Stimulated activated CD4-positive, alpha-beta T cell treated with anti-CD3 and anti-CD28 coated beads, Interleukin-4, amount 100 ng/mL, for 4 hours (primary cell): Measurements from ENCODE around the gene PDE8A.

Source experiments
- DNase-seq, 2 experiments: peaks; one replicate each; pipeline ENCODE4 v3.0.0-alpha.2; 2020

The PDE8A gene

GRCh38 chr15:85097250-85097649, 115.6 kb downstream of the PDE8A start:
- DNase-seq: no peak

- no peak for DNase-seq
Measured at GRCh38 chr15:85097725-85098124, 116.1 kb downstream of the PDE8A start.

DNA sequence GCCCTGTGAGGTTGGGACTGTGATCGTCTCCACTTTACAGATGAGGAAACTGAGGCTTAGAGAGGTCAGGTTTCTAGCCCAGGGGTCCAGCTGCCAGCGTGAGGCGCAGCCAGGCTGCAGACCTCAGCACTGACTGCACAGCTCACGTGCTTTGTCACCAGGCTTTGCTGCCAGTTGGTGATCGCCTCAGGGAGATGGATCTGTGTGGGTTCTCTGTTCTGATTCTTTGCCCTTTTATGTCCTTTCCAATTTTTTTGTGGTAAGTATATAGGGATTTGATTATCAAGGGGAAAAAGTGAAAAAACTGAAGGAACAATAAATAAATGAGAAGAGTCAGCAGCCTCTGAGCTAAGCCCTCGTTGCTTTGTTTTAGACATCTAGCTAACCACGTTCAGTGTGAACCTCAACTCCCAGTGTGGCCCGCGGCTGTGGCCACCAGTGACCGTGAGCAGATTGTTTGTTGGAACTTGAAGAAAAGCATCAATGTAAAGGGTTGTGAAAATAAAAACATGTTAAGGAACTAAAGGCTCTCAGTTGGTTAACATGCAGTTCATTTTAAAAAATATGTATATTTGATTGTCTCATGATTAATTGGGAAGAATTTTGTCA, 117.6 kb downstream of the PDE8A start:
- no peak for DNase-seq

- peak in 1 of 2 experiments; percentile 2 for DNase-seq
Measured at GRCh38 chr15:85100186-85100937, 118.7 kb downstream of the PDE8A start.

- no peak for DNase-seq
Measured at GRCh38 chr15:85104584-85104983, 122.9 kb downstream of the PDE8A start.

- no peak for DNase-seq
Measured at GRCh38 chr15:85108136-85108535, 126.5 kb downstream of the PDE8A start.

GRCh38 chr15:85109333-85109732, 127.7 kb downstream of the PDE8A start:
- no peak for DNase-seq

GRCh38 chr15:85112997-85113396, 131.3 kb downstream of the PDE8A start:
- DNase-seq: no peak

- DNase-seq: no peak
Measured at GRCh38 chr15:85114886-85115285, 133.2 kb downstream of the PDE8A start.

DNA sequence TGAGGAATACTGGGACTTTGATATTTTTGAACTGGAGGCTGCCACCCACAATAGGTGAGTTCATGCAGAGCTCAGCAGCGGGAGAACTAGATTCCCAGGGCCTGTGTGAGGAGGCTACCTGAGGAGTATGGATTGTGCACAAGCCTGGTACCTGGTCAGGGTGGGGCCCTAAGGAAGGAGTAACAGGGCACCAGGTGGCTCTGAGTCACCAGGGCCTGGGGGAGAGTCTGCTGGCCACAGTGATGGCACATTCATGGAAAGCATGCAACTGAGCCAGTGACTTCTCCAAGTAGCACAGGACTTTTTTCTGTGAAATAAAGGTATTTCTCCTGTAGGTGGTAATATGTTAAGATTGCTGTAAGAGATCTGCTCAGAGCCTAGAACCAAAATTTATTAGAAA, 134.4 kb downstream of the PDE8A start:
- no peak for DNase-seq

- DNase-seq: no peak
Measured at GRCh38 chr15:85116494-85116893, 134.8 kb downstream of the PDE8A start.

DNA sequence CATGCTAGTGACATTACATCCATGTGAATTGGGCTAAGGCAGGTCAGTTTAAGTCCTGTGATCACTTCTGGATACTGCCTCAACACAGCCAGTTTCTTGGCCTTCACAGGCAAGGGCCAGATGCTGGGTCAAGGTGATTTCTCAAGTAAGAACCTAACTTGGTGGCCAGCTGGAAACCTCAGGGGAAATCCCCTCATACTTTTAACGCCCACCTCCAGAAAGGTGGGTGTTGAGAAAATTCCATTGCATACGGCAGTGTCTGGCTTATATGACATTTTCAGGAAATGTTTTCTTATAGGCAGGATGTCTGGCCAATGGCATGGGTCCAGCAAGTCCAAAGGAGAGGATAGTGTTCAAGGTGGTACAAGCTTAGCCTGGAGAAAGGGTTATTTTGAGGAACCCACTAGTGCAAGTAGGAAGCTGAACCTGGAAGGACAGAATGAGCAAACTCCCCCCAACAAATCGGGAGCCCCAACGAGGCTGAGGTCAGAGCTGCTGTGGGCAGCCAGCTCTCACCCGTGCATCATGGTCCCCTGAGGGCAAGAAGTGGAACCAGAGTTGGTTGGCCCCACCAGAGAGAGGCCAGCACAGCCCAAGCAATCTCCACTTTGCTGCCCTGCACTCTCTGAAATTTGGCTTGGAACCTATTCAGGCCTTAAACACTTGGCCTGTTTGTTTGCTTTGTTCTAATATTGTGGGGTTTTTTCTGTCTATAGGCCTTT, 135.4 kb downstream of the PDE8A start:
- DNase-seq: no peak

DNA sequence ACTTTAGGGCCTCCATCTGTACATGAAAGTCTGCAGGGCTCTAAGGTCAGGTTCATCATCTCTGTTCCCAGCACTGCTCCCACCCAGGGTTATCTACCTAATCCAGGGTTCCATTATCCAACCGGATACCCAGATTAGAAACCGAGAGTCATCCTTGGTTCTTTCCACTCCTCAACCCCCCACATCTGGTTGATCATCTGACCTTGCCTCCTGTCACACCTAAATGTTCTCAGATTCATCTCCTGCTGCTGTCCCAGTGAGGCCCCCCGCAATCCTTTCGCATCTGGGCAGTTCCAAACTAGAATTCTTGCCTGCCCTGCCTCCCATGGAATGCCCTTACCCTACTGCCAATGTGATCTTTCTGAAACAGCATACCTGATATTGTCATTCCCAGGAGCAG, 136.5 kb downstream of the PDE8A start:
- no peak for DNase-seq

- no peak for DNase-seq
Measured at GRCh38 chr15:85118581-85118980, 136.9 kb downstream of the PDE8A start.

DNA sequence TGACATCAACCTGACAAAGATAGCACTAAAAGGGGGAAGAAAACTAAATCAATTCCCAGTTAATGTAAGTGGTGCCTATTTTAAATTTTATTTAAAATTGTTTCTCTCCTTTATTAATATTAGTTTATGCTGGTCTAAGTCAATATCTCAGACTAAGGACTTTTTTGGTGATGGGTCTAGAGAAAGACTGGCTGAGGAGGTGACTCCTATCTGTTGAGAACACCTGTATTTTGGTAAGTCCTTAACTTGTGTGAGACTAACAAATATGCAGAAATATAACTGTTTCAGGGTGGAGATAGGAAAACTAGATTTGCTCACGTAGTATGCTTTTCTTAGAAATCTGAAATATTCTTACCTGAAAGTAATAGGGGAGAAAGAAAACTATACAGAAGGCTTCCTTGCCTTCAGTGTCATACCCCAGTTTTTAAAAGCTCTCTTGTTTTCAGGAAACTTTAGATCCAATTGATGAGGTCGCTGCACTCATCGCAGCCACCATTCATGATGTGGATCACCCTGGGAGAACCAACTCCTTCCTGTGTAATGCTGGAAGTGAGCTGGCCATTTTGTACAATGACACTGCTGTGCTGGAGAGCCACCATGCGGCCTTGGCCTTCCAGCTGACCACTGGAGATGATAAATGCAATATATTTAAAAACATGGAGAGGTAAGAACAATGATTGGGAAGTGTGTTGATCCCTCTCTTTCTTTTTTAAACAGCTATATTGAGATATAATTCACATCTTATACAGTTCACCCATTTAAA, 138.9 kb downstream of the PDE8A start:
- no peak for DNase-seq

DNA sequence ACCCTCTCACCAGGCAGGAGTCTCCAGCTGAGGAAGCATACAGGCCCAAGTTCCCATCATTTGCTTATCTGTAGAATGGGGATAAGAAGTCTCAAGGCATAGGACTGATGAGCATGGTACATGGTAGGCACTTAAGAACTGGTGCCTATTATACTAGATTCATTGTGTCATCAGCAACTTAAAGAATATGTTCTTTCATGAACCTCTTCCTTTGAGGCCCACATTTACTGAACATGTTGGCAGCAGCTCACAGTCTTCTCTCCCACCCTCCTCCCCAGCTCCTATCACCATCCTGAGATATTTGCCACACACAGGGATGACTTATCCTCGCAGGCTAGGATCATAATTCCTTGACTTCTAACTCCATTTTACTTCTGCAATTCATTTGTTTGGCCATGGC, 142.5 kb downstream of the PDE8A start:
- DNase-seq: no peak

GRCh38 chr15:85125056-85125661, 143.5 kb downstream of the PDE8A start:
- no peak for DNase-seq

DNA sequence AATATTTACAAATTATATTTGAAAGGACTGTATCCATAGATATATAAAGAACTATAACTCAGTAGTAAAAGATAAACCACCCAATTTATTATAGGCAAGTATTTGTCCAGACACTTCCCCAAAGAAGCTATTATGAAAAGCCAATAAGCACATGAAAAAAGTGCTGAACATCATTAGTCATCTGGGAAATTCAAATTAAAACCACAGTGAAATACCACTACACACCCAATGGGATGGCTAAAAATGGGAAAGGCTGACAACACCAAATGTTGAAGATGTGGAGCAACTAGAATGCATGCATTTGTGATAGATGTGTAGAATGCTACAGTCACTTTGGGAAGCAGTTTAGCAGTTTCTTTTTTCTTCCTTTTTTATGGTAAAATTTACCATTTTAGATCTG, 147.0 kb downstream of the PDE8A start:
- DNase-seq: no peak

GRCh38 chr15:85129881-85130280, 148.2 kb downstream of the PDE8A start:
- DNase-seq: no peak

GRCh38 chr15:85131915-85132314, 150.3 kb downstream of the PDE8A start:
- no peak for DNase-seq

- DNase-seq: no peak
Measured at GRCh38 chr15:85133709-85134108, 152.1 kb downstream of the PDE8A start.

DNA sequence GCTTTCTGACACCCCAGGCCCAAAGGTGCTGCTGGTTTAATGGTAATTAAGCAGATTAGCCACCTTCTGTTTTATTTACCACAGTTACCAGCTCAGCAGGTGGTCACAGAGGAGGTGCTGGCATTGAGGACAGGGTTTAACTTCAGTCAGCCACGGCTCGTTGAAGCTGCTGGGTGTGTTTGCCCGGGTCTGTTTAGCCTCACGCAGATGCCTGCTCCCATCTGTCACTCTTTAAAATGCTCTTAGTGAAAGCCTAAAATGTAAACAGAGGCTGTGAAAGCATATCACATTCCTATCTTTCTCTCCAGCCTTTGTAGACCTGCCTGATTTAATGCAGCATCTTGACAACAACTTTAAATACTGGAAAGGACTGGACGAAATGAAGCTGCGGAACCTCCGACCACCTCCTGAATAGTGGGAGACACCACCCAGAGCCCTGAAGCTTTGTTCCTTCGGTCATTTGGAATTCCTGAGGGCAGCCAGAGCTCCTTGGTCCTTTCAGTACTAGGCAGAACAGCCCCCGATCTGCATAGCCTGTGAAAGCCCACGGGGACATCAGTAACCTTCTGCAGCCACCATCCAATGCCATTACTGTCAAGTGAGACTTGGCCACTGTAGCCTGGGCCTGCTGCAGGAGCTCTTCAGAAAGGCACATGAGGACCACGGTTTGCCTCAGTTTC, 156.0 kb downstream of the PDE8A start:
- DNase-seq: no peak
